ENCODE measurements around the gene DTWD1. TPM values are rescaled to one million over a fixed set of nuclear protein-coding genes. Genes with fewer than 3 reads are reported as not detected.

The DTWD1 gene
- total and polyA plus RNA-seq, 2 of the 13 experiments (the other 11 are each of a cell fraction or from before 2014, with no cell fraction given) = 12.7 to 18.3 TPM

GRCh38 chr15:49589030-49589429 is 31.8 kb upstream of the DTWD1 start:
- no peaks in the 10 kb centered on the region for H3K79me2 ChIP-seq (ENCODE audit: insufficient read depth, low read length)
- no peaks in the 10 kb centered on the region for H3K27me3 ChIP-seq (ENCODE audit: control insufficient read depth in 1 of 2, insufficient read depth in 2 of 2, low read length in 2 of 2)
- TF ChIP-seq ZNF362 (CRISPR knock-in tag; IDR thresholded peaks at IDR 0.05; ENCODE audit: borderline replicate concordance) (no peak), MXD1 (CRISPR knock-in tag; IDR thresholded peaks at IDR 0.05) (no peak), USF2 (IDR thresholded peaks at IDR 0.05; ENCODE audit: low read depth, low read length) (no peak), USF2 (CRISPR knock-in tag; IDR thresholded peaks at IDR 0.05; ENCODE audit: borderline replicate concordance) (no peak), ZNF543 (CRISPR knock-in tag; IDR thresholded peaks at IDR 0.05) (no peak), HCFC1 (IDR thresholded peaks at IDR 0.05; ENCODE audit: low read depth, low read length) (no peak), ZNF510 (CRISPR knock-in tag; IDR thresholded peaks at IDR 0.05; ENCODE audit: low read depth) (no peak), GABPA (IDR thresholded peaks at IDR 0.05; ENCODE audit: low read depth, low read length) (no peak), GABPA (CRISPR knock-in tag; IDR thresholded peaks at IDR 0.05; ENCODE audit: low read depth) (no peak), NKX3-1 (CRISPR knock-in tag; IDR thresholded peaks at IDR 0.05) (no peak), SKIL (CRISPR knock-in tag; IDR thresholded peaks at IDR 0.05; ENCODE audit: borderline replicate concordance) (no peak), MEF2D (CRISPR knock-in tag; IDR thresholded peaks at IDR 0.05) (no peak), ZNF644 (CRISPR knock-in tag; IDR thresholded peaks at IDR 0.05; ENCODE audit: low read depth) (no peak), SIX4 (CRISPR knock-in tag; IDR thresholded peaks at IDR 0.05) (no peak), BRCA1 (CRISPR knock-in tag; IDR thresholded peaks at IDR 0.05) (no peak), RFX1 (IDR thresholded peaks at IDR 0.05) (no peak), ZKSCAN1 (IDR thresholded peaks at IDR 0.05; ENCODE audit: low read length) (no peak), CEBPG (CRISPR knock-in tag; IDR thresholded peaks at IDR 0.05) (no peak)
- FAIRE-seq = no peak
- intact Hi-C loops (cut with micrococcal nuclease; ENCODE audit: unreplicated experiment) = no loop called here
- ChIA-PET CTCF (ENCODE audit: low intra/inter-chr PET ratio, low total read pairs) (no interaction called here), POLR2A (no interaction called here)
- no peaks in the 10 kb centered on the region for H4K20me1 ChIP-seq (ENCODE audit: insufficient read depth, low read length)
- H3K4me3 ChIP-seq (replicated peaks in 1 of 3; ENCODE audit: insufficient read depth in 1 of 3, low read depth in 2 of 3, low read length in 3 of 3) = no peak overlapping the region
- H3K4me2 ChIP-seq (ENCODE audit: low read depth, low read length) = no peak overlapping the region
- BruUV-seq (replicated peaks) = no TSS peak
- H3K36me3 ChIP-seq (replicated peaks in 1 of 2; ENCODE audit: control insufficient read depth in 1 of 2, insufficient read depth in 2 of 2, low read length in 2 of 2) = no peaks in the 10 kb centered on the region
- no peak for DNase-seq (ENCODE audit: low spot score)
- no peak overlapping the region for H2AFZ ChIP-seq (ENCODE audit: low read length)
- H3K4me1 ChIP-seq (ENCODE audit: insufficient read depth, low read length) = peaks cover 5% of the 10 kb centered on the region; the same call in 1 of the 2 replicates
- in situ Hi-C loops (cut with HindIII; ENCODE audit: extremely low pct_ligation_motif_present, low pct_unique_long_range_greater_than_20kb) = no loop called here
- no peaks in the 10 kb centered on the region for H3K9me3 ChIP-seq (ENCODE audit: low read length)
- no peak for ATAC-seq
- no peak overlapping the region for H3K9ac ChIP-seq (ENCODE audit: insufficient read depth, low read depth, low read length)
- no peak overlapping the region for H3K27ac ChIP-seq (ENCODE audit: extremely low read length, insufficient read depth, low read length)

Measured in HepG2 (cell line).